ENCODE measurements around the gene FOXC1. TPM values are rescaled to one million over a fixed set of nuclear protein-coding genes. Genes with fewer than 3 reads are reported as not detected.

Gene FOXC1
- polyA plus RNA-seq, 1 of the 3 experiments (the other 2 are of a cell fraction), result 4.3 TPM

GRCh38 chr6:1645466-1646185 is 35.9 kb downstream of the FOXC1 start:
- Histone ChIP-seq H3K79me2 (ENCODE audit: insufficient read depth) (no peaks in the 10 kb centered on the region), H3K9me2 (no peaks in the 10 kb centered on the region), H3K9ac (no peak overlapping the region), H3K27me3 (ENCODE audit: insufficient read depth) (no peaks in the 10 kb centered on the region), H2AFZ (ENCODE audit: low read depth) (no peak overlapping the region), H4K20me1 (ENCODE audit: insufficient read depth) (no peaks in the 10 kb centered on the region), H3F3A (replicated peaks; ENCODE audit: insufficient read depth) (no peaks in the 10 kb centered on the region), H3K4me3 (ENCODE audit: low read depth in 2 of 2, low read length in 1 of 2) (no peak overlapping the region), H3K36me3 (replicated peaks in 1 of 2; ENCODE audit: control insufficient read depth in 1 of 2, insufficient read depth in 2 of 2, low read length in 1 of 2) (no peaks in the 10 kb centered on the region), H3K4me2 (no peak overlapping the region), H3K4me1 (ENCODE audit: control insufficient read depth in 1 of 2, insufficient read depth in 2 of 2, low read depth in 1 of 2, low read length in 1 of 2) (no peaks in the 10 kb centered on the region), H3K9me3 (no peaks in the 10 kb centered on the region), H3K27ac (ENCODE audit: low read depth in 2 of 2, low read length in 1 of 2) (no peak overlapping the region)
- TF ChIP-seq EZH2phosphoT487 (IDR thresholded peaks at IDR 0.05; ENCODE audit: borderline replicate concordance, low read depth) (no peak), RXRA (IDR thresholded peaks at IDR 0.05; ENCODE audit: borderline replicate concordance, low read depth) (no peak), JUND (IDR thresholded peaks at IDR 0.05) (no peak), RFX5 (IDR thresholded peaks at IDR 0.05; ENCODE audit: low read length) (no peak), REST (IDR thresholded peaks at IDR 0.05; ENCODE audit: low read depth, low read length) (no peak)
- TF ChIP-seq, protein P1, sequence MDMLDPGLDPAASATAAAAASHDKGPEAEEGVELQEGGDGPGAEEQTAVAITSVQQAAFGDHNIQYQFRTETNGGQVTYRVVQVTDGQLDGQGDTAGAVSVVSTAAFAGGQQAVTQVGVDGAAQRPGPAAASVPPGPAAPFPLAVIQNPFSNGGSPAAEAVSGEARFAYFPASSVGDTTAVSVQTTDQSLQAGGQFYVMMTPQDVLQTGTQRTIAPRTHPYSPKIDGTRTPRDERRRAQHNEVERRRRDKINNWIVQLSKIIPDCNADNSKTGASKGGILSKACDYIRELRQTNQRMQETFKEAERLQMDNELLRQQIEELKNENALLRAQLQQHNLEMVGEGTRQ (IDR thresholded peaks at IDR 0.05; ENCODE audit: borderline replicate concordance, low read depth, low read length), result no peak
- TF ChIP-seq, protein P2, sequence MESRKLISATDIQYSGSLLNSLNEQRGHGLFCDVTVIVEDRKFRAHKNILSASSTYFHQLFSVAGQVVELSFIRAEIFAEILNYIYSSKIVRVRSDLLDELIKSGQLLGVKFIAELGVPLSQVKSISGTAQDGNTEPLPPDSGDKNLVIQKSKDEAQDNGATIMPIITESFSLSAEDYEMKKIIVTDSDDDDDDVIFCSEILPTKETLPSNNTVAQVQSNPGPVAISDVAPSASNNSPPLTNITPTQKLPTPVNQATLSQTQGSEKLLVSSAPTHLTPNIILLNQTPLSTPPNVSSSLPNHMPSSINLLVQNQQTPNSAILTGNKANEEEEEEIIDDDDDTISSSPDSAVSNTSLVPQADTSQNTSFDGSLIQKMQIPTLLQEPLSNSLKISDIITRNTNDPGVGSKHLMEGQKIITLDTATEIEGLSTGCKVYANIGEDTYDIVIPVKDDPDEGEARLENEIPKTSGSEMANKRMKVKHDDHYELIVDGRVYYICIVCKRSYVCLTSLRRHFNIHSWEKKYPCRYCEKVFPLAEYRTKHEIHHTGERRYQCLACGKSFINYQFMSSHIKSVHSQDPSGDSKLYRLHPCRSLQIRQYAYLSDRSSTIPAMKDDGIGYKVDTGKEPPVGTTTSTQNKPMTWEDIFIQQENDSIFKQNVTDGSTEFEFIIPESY (IDR thresholded peaks at IDR 0.05; ENCODE audit: borderline replicate concordance, low read depth), result no peak
- TF ChIP-seq, protein P3, sequence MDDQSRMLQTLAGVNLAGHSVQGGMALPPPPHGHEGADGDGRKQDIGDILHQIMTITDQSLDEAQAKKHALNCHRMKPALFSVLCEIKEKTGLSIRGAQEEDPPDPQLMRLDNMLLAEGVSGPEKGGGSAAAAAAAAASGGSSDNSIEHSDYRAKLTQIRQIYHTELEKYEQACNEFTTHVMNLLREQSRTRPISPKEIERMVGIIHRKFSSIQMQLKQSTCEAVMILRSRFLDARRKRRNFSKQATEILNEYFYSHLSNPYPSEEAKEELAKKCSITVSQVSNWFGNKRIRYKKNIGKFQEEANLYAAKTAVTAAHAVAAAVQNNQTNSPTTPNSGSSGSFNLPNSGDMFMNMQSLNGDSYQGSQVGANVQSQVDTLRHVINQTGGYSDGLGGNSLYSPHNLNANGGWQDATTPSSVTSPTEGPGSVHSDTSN (IDR thresholded peaks at IDR 0.05), result no peak
- 91% methylated on average over 14 of the region's 14 CpGs for WGBS (ENCODE audit: low lambda C conversion rate)
- ChIA-PET POLR2A (no interaction called here), CTCF (no interaction called here)
- no peak for DNase-seq

Data from SK-N-SH (cell line).